ENCODE measurements around the gene PTPN1. TPM values are rescaled to one million over a fixed set of nuclear protein-coding genes. Genes with fewer than 3 reads are reported as not detected.

The PTPN1 gene
- total and polyA plus RNA-seq, 2 donors (not counting 3 experiments of a cell fraction or from before 2014, with no cell fraction given), result 41.1 to 64.3 TPM

- intact Hi-C loops (cut with micrococcal nuclease), result no loop called here
- no peak overlapping the region for H3K4me2 ChIP-seq (ENCODE audit: insufficient read depth, low read length)
- H3K9me1 ChIP-seq (replicated peaks; ENCODE audit: control insufficient read depth, extremely low read depth, insufficient read depth, low read length), result no peaks in the 10 kb centered on the region
- BruUV-seq (replicated peaks), result no TSS peak
- peaks cover 28% of the 10 kb centered on the region for H3K4me1 ChIP-seq (ENCODE audit: control insufficient read depth, extremely low read depth, insufficient read depth, low read length)
- dilution Hi-C loops (cut with MboI; ENCODE audit: extremely low pct_ligation_motif_present, low sequenced_read_pairs), result no loop called here
- no peak overlapping the region for H3K4me3 ChIP-seq (replicated peaks in 1 of 3; ENCODE audit: insufficient read depth in 1 of 3, low read depth in 1 of 3, low read length in 3 of 3)
- H3K27me3 ChIP-seq (ENCODE audit: control insufficient read depth in 2 of 2, insufficient read depth in 2 of 2, low read length in 2 of 2), result no peaks in the 10 kb centered on the region
- peaks cover 79% of the 10 kb centered on the region for H3K79me2 ChIP-seq (ENCODE audit: control insufficient read depth, insufficient read depth, low read length)
- CTCF ChIA-PET, result interaction anchor here (1.5 to 12.9 kb wide), 2 partner anchors 11 to 22 kb away, joined by 4 to 99 read pairs; no protein-coding TSS in a partner anchor
- POLR2A ChIA-PET, result interaction anchor here (1.3 kb wide), 1 partner anchor 26 kb away, joined by 3 read pairs; the partner anchor contains the start of gene PTPN1
- no peak overlapping the region for H3K27ac ChIP-seq (ENCODE audit: insufficient read depth, low read depth, low read length)
- DNase-seq (ENCODE audit: low read depth, low spot score) (no peak), FAIRE-seq (no peak)
- TF ChIP-seq MAX (IDR thresholded peaks at IDR 0.05; ENCODE audit: insufficient read depth, insufficient read length), result no peak
- no peak for TF ChIP-seq EZH2 (IDR thresholded peaks at IDR 0.05; ENCODE audit: borderline replicate concordance, low read depth, low read length, severe bottlenecking)
- no peak for TF ChIP-seq GATA2 (IDR thresholded peaks at IDR 0.05; ENCODE audit: insufficient read depth, insufficient read length, low read depth, low read length)
- TF ChIP-seq MYC (IDR thresholded peaks at IDR 0.05; ENCODE audit: low read depth, low read length), result no peak
- H3K9ac ChIP-seq (replicated peaks; ENCODE audit: extremely low read depth, insufficient read depth, low read length), result no peak overlapping the region
- H4K20me1 ChIP-seq (replicated peaks; ENCODE audit: control insufficient read depth, extremely low read depth, insufficient read depth, low read length), result no peaks in the 10 kb centered on the region
- no peaks in the 10 kb centered on the region for H3K36me3 ChIP-seq (ENCODE audit: control insufficient read depth in 2 of 2, extremely low read depth in 1 of 2, insufficient read depth in 2 of 2, low read length in 2 of 2)
- no peak overlapping the region for H2AFZ ChIP-seq (ENCODE audit: low read depth, low read length)
- H3K9me3 ChIP-seq (replicated peaks; ENCODE audit: control insufficient read depth, insufficient read depth, low read length), result no peaks in the 10 kb centered on the region
Measured at GRCh38 chr20:50536333-50536732, 26.1 kb downstream of the PTPN1 start.

GRCh38 chr20:50537546-50538201, 27.5 kb downstream of the PTPN1 start:
- ChIA-PET POLR2A (interaction anchor here (0.9 kb wide), 1 partner anchor 21 kb away, joined by 3 read pairs; no protein-coding TSS in a partner anchor), CTCF (interaction anchor here (0.8 to 12.9 kb wide), 10 partner anchors 8 to 54 kb away, joined by 3 to 99 read pairs (median 4); no protein-coding TSS in a partner anchor)
- dilution Hi-C loops (cut with MboI; ENCODE audit: extremely low pct_ligation_motif_present, low sequenced_read_pairs), result no loop called here
- peaks cover 78% of the 10 kb centered on the region for H3K79me2 ChIP-seq (ENCODE audit: control insufficient read depth, insufficient read depth, low read length)
- no peak for TF ChIP-seq CTCF (IDR thresholded peaks at IDR 0.05; ENCODE audit: extremely low read depth in 1 of 2, insufficient read depth in 1 of 2, low read depth in 1 of 2, low read length in 2 of 2)
- TF ChIP-seq EZH2 (IDR thresholded peaks at IDR 0.05; ENCODE audit: borderline replicate concordance, low read depth, low read length, severe bottlenecking), result no peak
- no peak for TF ChIP-seq MYC (IDR thresholded peaks at IDR 0.05; ENCODE audit: low read depth, low read length)
- TF ChIP-seq POLR2A (IDR thresholded peaks at IDR 0.05; ENCODE audit: low read depth, low read length), result no peak
- TF ChIP-seq FOS (IDR thresholded peaks at IDR 0.05; ENCODE audit: borderline replicate concordance, insufficient read depth, low read length), result no peak
- TF ChIP-seq MAX (IDR thresholded peaks at IDR 0.05; ENCODE audit: insufficient read depth, insufficient read length), result no peak
- no peak for TF ChIP-seq JUN (IDR thresholded peaks at IDR 0.05; ENCODE audit: borderline replicate concordance, insufficient read depth, insufficient read length, low read depth)
- no peak for TF ChIP-seq GATA2 (IDR thresholded peaks at IDR 0.05; ENCODE audit: insufficient read depth, insufficient read length, low read depth, low read length)
- TF ChIP-seq POLR2AphosphoS5 (IDR thresholded peaks at IDR 0.05; ENCODE audit: insufficient read depth, low read depth, low read length), result no peak
- peaks cover 41% of the 10 kb centered on the region for H3K4me1 ChIP-seq (ENCODE audit: control insufficient read depth, extremely low read depth, insufficient read depth, low read length)
- H3K36me3 ChIP-seq (ENCODE audit: control insufficient read depth in 2 of 2, extremely low read depth in 1 of 2, insufficient read depth in 2 of 2, low read length in 2 of 2), result no peaks in the 10 kb centered on the region
- intact Hi-C loops (cut with micrococcal nuclease), result no loop called here
- H3K27ac ChIP-seq (ENCODE audit: insufficient read depth, low read depth, low read length), result peak overlapping the region; percentile 1
- no peak overlapping the region for H3K4me3 ChIP-seq (replicated peaks in 1 of 3; ENCODE audit: insufficient read depth in 1 of 3, low read depth in 1 of 3, low read length in 3 of 3)
- H3K27me3 ChIP-seq (ENCODE audit: control insufficient read depth in 2 of 2, insufficient read depth in 2 of 2, low read length in 2 of 2), result no peaks in the 10 kb centered on the region
- H4K20me1 ChIP-seq (replicated peaks; ENCODE audit: control insufficient read depth, extremely low read depth, insufficient read depth, low read length), result no peaks in the 10 kb centered on the region
- FAIRE-seq (peak; percentile 33), DNase-seq (ENCODE audit: low read depth, low spot score) (no peak)
- BruUV-seq (replicated peaks), result no TSS peak
- no peaks in the 10 kb centered on the region for H3K9me1 ChIP-seq (replicated peaks; ENCODE audit: control insufficient read depth, extremely low read depth, insufficient read depth, low read length)
- no peak overlapping the region for H2AFZ ChIP-seq (ENCODE audit: low read depth, low read length)
- no peak overlapping the region for H3K4me2 ChIP-seq (ENCODE audit: insufficient read depth, low read length)
- H3K9ac ChIP-seq (replicated peaks; ENCODE audit: extremely low read depth, insufficient read depth, low read length), result no peak overlapping the region
- H3K9me3 ChIP-seq (replicated peaks; ENCODE audit: control insufficient read depth, insufficient read depth, low read length), result no peaks in the 10 kb centered on the region

All from endothelial cell of umbilical vein (primary cell).